ENCODE results near the gene ADCY6.

- TF ChIP-seq EZH2 (IDR thresholded peaks at IDR 0.05): no peak
- no peak for TF ChIP-seq POLR2AphosphoS5 (IDR thresholded peaks at IDR 0.05; ENCODE audit: borderline replicate concordance, low read depth, low read length)
- TF ChIP-seq FOXP2 (optimal IDR thresholded peaks at IDR 0.05; ENCODE audit: control extremely low read depth, extremely low read length, insufficient read depth): no peak
Observed at GRCh38 chr12:48768147-48768546, 20.7 kb downstream of the ADCY6 start.
